HepG2 (cell line): ENCODE measurements around the gene NEGR1. TPM values are rescaled to one million over a fixed set of nuclear protein-coding genes. Genes with fewer than 3 reads are reported as not detected.

Experiments used
- ATAC-seq: fragments of 200-7000 bp; cut with Tn5 transposase; 3 replicates; pipeline ENCODE4 v1.9.1; 2020; ENCODE audit warnings: mild to moderate bottlenecking, moderate library complexity
- BruUV-seq: library from RNA; stranded (reverse); fragments of 400-500 nt; replicated peaks from 2 replicates; lab custom pipeline; 2021; lab: Mats Ljungman, UMichigan
- CTCF ChIA-PET: fragments of 300-600 bp; formaldehyde crosslinking; extraction: SDS; loops from one replicate; lab custom pipeline; 2021; ENCODE audit warnings: low total read pairs, inconsistent platforms, low intra/inter-chr PET ratio; lab: Yijun Ruan, JAX
- POLR2A ChIA-PET: fragments of 350-600 bp; sonication (Branson Sonifier 250); formaldehyde crosslinking; loops from one replicate; lab custom pipeline; 2020; ENCODE audit warnings: antibody characterized with exemption, inconsistent platforms; lab: Yijun Ruan, JAX
- DNase-seq: peaks from one replicate; pipeline ENCODE4 v3.0.0-alpha.2; 2015; ENCODE audit warnings: low spot score
- FAIRE-seq: peaks from 3 replicates; lab custom pipeline; 2011; peaks lifted over from hg19 to GRCh38; lab: Jason Lieb, UNC
- H2AFZ ChIP-seq: one replicate; pipeline ENCODE4 v1.6.1; 2011; ENCODE audit warnings: low read length, inconsistent platforms
- H3K27ac ChIP-seq: fragments of 300-600 bp; 3 replicates; pipeline ENCODE4 v1.8.0; 2011; ENCODE audit warnings: mixed run types, mild to moderate bottlenecking, mixed read lengths, low read length, inconsistent platforms; ENCODE audit not compliant: insufficient read depth; ENCODE audit errors: extremely low read length
- H3K27me3 ChIP-seq, 2 experiments: fragments of 200-600 bp in 1 of 2; 2 replicates in 1 of 2; 3 replicates in 1 of 2; pipeline versions ENCODE4 v1.6.0 to v1.8.0; 2011; ENCODE audit warnings: low read length in 2 of 2, mild to moderate bottlenecking in 2 of 2, moderate library complexity in 2 of 2, inconsistent platforms in 1 of 2; ENCODE audit not compliant: insufficient read depth in 2 of 2, control insufficient read depth in 1 of 2
- H3K36me3 ChIP-seq, 2 experiments: fragments of 200-600 bp in 1 of 2; replicated peaks in 1 of 2; 2 replicates in 1 of 2; 3 replicates in 1 of 2; pipeline versions ENCODE4 v1.5.1 to v1.8.0; 2011; ENCODE audit warnings: low read length in 2 of 2, inconsistent platforms in 1 of 2; ENCODE audit not compliant: insufficient read depth in 2 of 2, control insufficient read depth in 1 of 2
- H3K4me1 ChIP-seq: 2 replicates; pipeline ENCODE4 v1.5.1; 2012; ENCODE audit warnings: low read length, inconsistent platforms; ENCODE audit not compliant: insufficient read depth
- H3K4me2 ChIP-seq: 2 replicates; pipeline ENCODE4 v1.6.0; 2011; ENCODE audit warnings: low read depth, low read length, inconsistent platforms
- H3K4me3 ChIP-seq, 3 experiments: fragments of 200-600 bp in 1 of 3; sonication (generic), shearing (Covaris generic) in 1 of 3; replicated peaks in 1 of 3; 2 replicates each; pipeline ENCODE4 v1.5.1; 2011 to 2016; ENCODE audit warnings: low read length in 3 of 3, inconsistent platforms in 2 of 3, low read depth in 2 of 3, mild to moderate bottlenecking in 2 of 3, control low read depth in 1 of 3, mixed read lengths in 1 of 3; ENCODE audit not compliant: insufficient read depth in 1 of 3
- H3K79me2 ChIP-seq: one replicate; pipeline ENCODE4 v1.6.1; 2011; ENCODE audit warnings: low read length, inconsistent platforms; ENCODE audit not compliant: insufficient read depth
- H3K9ac ChIP-seq: 2 replicates; pipeline ENCODE4 v1.6.0; 2011; ENCODE audit warnings: mild to moderate bottlenecking, low read depth, low read length, inconsistent platforms; ENCODE audit not compliant: insufficient read depth
- H3K9me3 ChIP-seq: 2 replicates; pipeline ENCODE4 v1.5.1; 2012; ENCODE audit warnings: mild to moderate bottlenecking, low read length
- H4K20me1 ChIP-seq: 2 replicates; pipeline ENCODE4 v1.6.0; 2011; ENCODE audit warnings: inconsistent platforms, mild to moderate bottlenecking, low read length, moderate library complexity; ENCODE audit not compliant: insufficient read depth
- CBX5 ChIP-seq: sonication (generic); formaldehyde crosslinking; IDR thresholded peaks from 2 replicates; pipeline ENCODE4 v1.4.0; 2020; ENCODE audit warnings: missing genetic modification reagents, borderline replicate concordance
- KAT8 ChIP-seq: IDR thresholded peaks from 2 replicates; pipeline ENCODE4 v1.6.1; 2016; ENCODE audit warnings: missing genetic modification reagents, missing compliant biosample characterization
- PITX1 ChIP-seq: sonication (generic); formaldehyde crosslinking; IDR thresholded peaks from 2 replicates; pipeline ENCODE4 v1.5.1; 2020; ENCODE audit warnings: mild to moderate bottlenecking, missing genetic modification reagents
- POLR2A ChIP-seq, 2 experiments: IDR thresholded peaks; 2 replicates each; pipeline ENCODE4 v1.6.1; 2011; ENCODE audit warnings: low read depth in 2 of 2, low read length in 2 of 2, mild to moderate bottlenecking in 1 of 2, moderate library complexity in 1 of 2; ENCODE audit not compliant: insufficient read depth in 1 of 2
- REPIN1 ChIP-seq: sonication (generic); formaldehyde crosslinking; IDR thresholded peaks from 2 replicates; pipeline ENCODE4 v1.8.0; 2022; ENCODE audit warnings: missing genetic modification reagents, low read depth, mild to moderate bottlenecking, borderline replicate concordance
- RNF219 ChIP-seq: sonication (generic); formaldehyde crosslinking; IDR thresholded peaks from 2 replicates; pipeline ENCODE4 v1.5.0; 2020; ENCODE audit warnings: mild to moderate bottlenecking, missing genetic modification reagents
- SP1 ChIP-seq, 2 experiments: fragments of 450-650 bp in 1 of 2; sonication (generic) in 1 of 2; formaldehyde crosslinking in 1 of 2; IDR thresholded peaks; 2 replicates each; pipeline versions ENCODE4 v1.4.0 to v1.6.1; 2016 to 2020; ENCODE audit warnings: missing genetic modification reagents in 1 of 2
- STAG1 ChIP-seq: sonication (generic); formaldehyde crosslinking; IDR thresholded peaks from 2 replicates; pipeline ENCODE4 v1.4.0; 2020; ENCODE audit warnings: missing genetic modification reagents
- TERF1 ChIP-seq: sonication (generic); formaldehyde crosslinking; IDR thresholded peaks from 2 replicates; pipeline ENCODE4 v1.8.0; 2022; ENCODE audit warnings: mild to moderate bottlenecking, missing genetic modification reagents, moderate library complexity
- TOE1 ChIP-seq: sonication (generic); formaldehyde crosslinking; IDR thresholded peaks from 2 replicates; pipeline ENCODE4 v1.4.0; 2020; ENCODE audit warnings: mild to moderate bottlenecking, missing genetic modification reagents
- TSC22D2 ChIP-seq: sonication (generic); formaldehyde crosslinking; IDR thresholded peaks from 2 replicates; pipeline ENCODE4 v1.5.1; 2020; ENCODE audit warnings: missing genetic modification reagents, mild to moderate bottlenecking, borderline replicate concordance
- ZNF207 ChIP-seq: fragments of 450-650 bp; IDR thresholded peaks from 2 replicates; pipeline ENCODE4 v1.6.1; 2016; ENCODE audit warnings: antibody characterized with exemption, borderline replicate concordance
- ZNF652 ChIP-seq: IDR thresholded peaks from 2 replicates; pipeline ENCODE4 v1.6.1; 2016; ENCODE audit warnings: low read depth, borderline replicate concordance
- ZNF891 ChIP-seq: sonication (generic); formaldehyde crosslinking; IDR thresholded peaks from 2 replicates; pipeline ENCODE4 v1.5.0; 2020; ENCODE audit warnings: mild to moderate bottlenecking, missing genetic modification reagents
- WGBS: methylation state at CpG from one replicate; pipeline ENCODE4 v1.1.6; 2017; ENCODE audit warnings: low lambda C conversion rate; 5-methylcytosine and 5-hydroxymethylcytosine counted together
- in situ Hi-C: cut with HindIII; loops from 2 replicates; pipeline ENCODE4 v1.10.0; 2017; ENCODE audit warnings: low pct_unique_long_range_greater_than_20kb; ENCODE audit not compliant: extremely low pct_ligation_motif_present
- intact Hi-C: fragments of 100-400 bp; cut with micrococcal nuclease; formaldehyde crosslinking; loops from one replicate; pipeline ENCODE4 v1.10.0; 2022; ENCODE audit not compliant: unreplicated experiment
- polyA plus RNA-seq, 8 experiments: library from polyadenylated mRNA; depleted of rRNA in 3 of 8; stranded (reverse) in 7 of 8; unstranded in 1 of 8; fragments of >200 nt; fragmentation: Illumina TruSeq in 4 of 8; extraction: Trizol in 4 of 8; gene quantifications; 2 replicates each; pipeline versions ENCODE4 v1.2.1 to v1.2.3, GENCODE V29; 2011 to 2016; ENCODE audit warnings: low read depth in 4 of 8, missing spikeins in 1 of 8, mixed read lengths in 1 of 8; ENCODE audit not compliant: insufficient read depth in 1 of 8
- total RNA-seq, 5 experiments: library from RNA; depleted of rRNA; stranded (reverse); fragments of >200 nt; fragmentation: Illumina TruSeq; extraction: Trizol; gene quantifications; 2 replicates each; pipeline ENCODE4 v1.2.3, GENCODE V29; 2016; ENCODE audit warnings: low read depth in 1 of 5

The NEGR1 gene
- total and polyA plus RNA-seq, 2 of the 13 experiments (the other 11 are each of a cell fraction or from before 2014, with no cell fraction given) = not detected

GRCh38 chr1:71695084-71695483 lies 587.3 kb downstream of the NEGR1 start:
- no peaks in the 10 kb centered on the region for H3K27me3 ChIP-seq
- no peak for DNase-seq
- H3K4me1 ChIP-seq = no peaks in the 10 kb centered on the region
- 0 out of 2 replicates have a peak, but pooled peaks cover 4% of the 10 kb centered on the region for H3K9me3 ChIP-seq
- 0% methylated on average over 1 of the region's 1 CpG for WGBS
- no peaks in the 10 kb centered on the region for H3K79me2 ChIP-seq
- no peaks in the 10 kb centered on the region for H3K36me3 ChIP-seq
- no peak overlapping the region for H2AFZ ChIP-seq
- H4K20me1 ChIP-seq = no peaks in the 10 kb centered on the region
- intact Hi-C loops = no loop called here
- H3K27ac ChIP-seq = no peak overlapping the region
- no peak overlapping the region for H3K4me2 ChIP-seq
- H3K4me3 ChIP-seq = no peak overlapping the region
- POLR2A ChIA-PET = no interaction called here
- H3K9ac ChIP-seq = no peak overlapping the region
- TF ChIP-seq ZNF207 = no peak
- TF ChIP-seq TERF1 (CRISPR knock-in tag) = no peak
- TF ChIP-seq ZNF891 (CRISPR knock-in tag) = no peak
- no peak for TF ChIP-seq SP1 (IDR thresholded peaks at IDR 0.05)
- no peak for TF ChIP-seq SP1 (CRISPR knock-in tag; IDR thresholded peaks at IDR 0.05)
- TF ChIP-seq RNF219 = no peak
- TF ChIP-seq PITX1 (CRISPR knock-in tag) = no peak
- TF ChIP-seq REPIN1 (CRISPR knock-in tag) = no peak
- TF ChIP-seq STAG1 = no peak
- no peak for TF ChIP-seq TOE1 (CRISPR knock-in tag)
- TF ChIP-seq POLR2A (IDR thresholded peaks at IDR 0.05; ENCODE audit: insufficient read depth in 1 of 2, low read depth in 2 of 2, low read length in 2 of 2) = no peak
- no peak for TF ChIP-seq KAT8 (CRISPR knock-in tag)
- TF ChIP-seq ZNF652 (CRISPR knock-in tag) = no peak
- TF ChIP-seq CBX5 (CRISPR knock-in tag) = no peak
- TF ChIP-seq TSC22D2 (CRISPR knock-in tag) = no peak
- TF ChIP-seq, all 625 proteins: peak for 0
- ATAC-seq (no peak), FAIRE-seq (no peak)
- BruUV-seq = no TSS peak
- CTCF ChIA-PET = no interaction called here
- in situ Hi-C loops = no loop called here
